Choroid plexus epithelial cell (primary cell): ENCODE results near the gene NHLRC2.

ENCODE experiments used
- DNase-seq: peaks from one replicate; pipeline ENCODE4 v3.0.0-alpha.2; 2010; ENCODE audit warnings: low read depth
- H3K4me3 ChIP-seq: 2 replicates; pipeline ENCODE4 v1.5.1; 2011; ENCODE audit warnings: low read depth, mild to moderate bottlenecking, control low read depth, low read length, moderate library complexity
- CTCF ChIP-seq: conservative IDR thresholded peaks from 2 replicates; pipeline ENCODE4 v1.5.1; 2011; ENCODE audit warnings: low read depth, mild to moderate bottlenecking, control low read depth, inconsistent platforms, low read length, moderate library complexity

Gene NHLRC2

GRCh38 chr10:113893570-113893969 is 39.1 kb downstream of the NHLRC2 start:
- no peak overlapping the region for H3K4me3 ChIP-seq
- no peak for DNase-seq
- no peak for TF ChIP-seq CTCF

- no peak overlapping the region for H3K4me3 ChIP-seq
- no peak for TF ChIP-seq CTCF
- DNase-seq = no peak
Observed at GRCh38 chr10:113894581-113894980, 40.1 kb downstream of the NHLRC2 start.

GRCh38 chr10:113895018-113895417 is 40.6 kb downstream of the NHLRC2 start:
- no peak for TF ChIP-seq CTCF
- no peak overlapping the region for H3K4me3 ChIP-seq
- DNase-seq = peak; percentile 63

- no peak overlapping the region for H3K4me3 ChIP-seq
- DNase-seq = peak; percentile 65
- no peak for TF ChIP-seq CTCF
Observed at GRCh38 chr10:113897693-113898618, 43.5 kb downstream of the NHLRC2 start.

GRCh38 chr10:113899952-113900598 is 45.6 kb downstream of the NHLRC2 start:
- H3K4me3 ChIP-seq = no peak overlapping the region
- TF ChIP-seq CTCF = no peak
- DNase-seq = peak; percentile 11

GRCh38 chr10:113905756-113906155 is 51.3 kb downstream of the NHLRC2 start:
- DNase-seq = no peak
- no peak overlapping the region for H3K4me3 ChIP-seq
- TF ChIP-seq CTCF = no peak

GRCh38 chr10:113907166-113907565 is 52.7 kb downstream of the NHLRC2 start:
- H3K4me3 ChIP-seq = no peak overlapping the region
- TF ChIP-seq CTCF = no peak
- peak; percentile 95 for DNase-seq
